CD4-positive, alpha-beta memory T cell (primary cell): ENCODE results near the gene RNASE11. TPM values are rescaled to one million over a fixed set of nuclear protein-coding genes. Genes with fewer than 3 reads are reported as not detected.

Source experiments
- CTCF ChIA-PET: fragments of 350-600 bp; sonication (Branson Sonifier 250); formaldehyde crosslinking; loops from one replicate; lab custom pipeline; 2021; ENCODE audit warnings: inconsistent platforms; ENCODE audit not compliant: partially characterized antibody; lab: Charles Lee
- POLR2A ChIA-PET: fragments of 350-600 bp; sonication (Branson Sonifier 250); formaldehyde crosslinking; loops from one replicate; lab custom pipeline; 2021; ENCODE audit not compliant: partially characterized antibody; lab: Charles Lee
- DNase-seq, 5 donors: peaks; one replicate each; pipeline versions ENCODE4 v3.0.0 to v3.0.0-alpha.2; 2020 to 2022; ENCODE audit warnings: mixed read lengths in 1 of 5
- H3K27ac ChIP-seq: one replicate; pipeline ENCODE4 v1.7.0; 2013; ENCODE audit warnings: low read depth, low read length
- H3K27me3 ChIP-seq: 2 replicates; pipeline ENCODE4 v1.7.0; 2013; ENCODE audit warnings: mild to moderate bottlenecking, low read length, moderate library complexity; ENCODE audit not compliant: insufficient read depth
- H3K36me3 ChIP-seq: 2 replicates; pipeline ENCODE4 v1.7.0; 2013; ENCODE audit warnings: mild to moderate bottlenecking, low read length, moderate library complexity; ENCODE audit not compliant: insufficient read depth
- H3K4me1 ChIP-seq: 2 replicates; pipeline ENCODE4 v1.7.0; 2013; ENCODE audit warnings: mild to moderate bottlenecking, low read length, moderate library complexity; ENCODE audit not compliant: insufficient read depth
- H3K4me3 ChIP-seq, 2 donors: one replicate each; pipeline ENCODE4 v1.7.0; 2013; ENCODE audit warnings: low read length in 2 of 2, mild to moderate bottlenecking in 1 of 2
- H3K9me3 ChIP-seq, 2 donors: one replicate each; pipeline ENCODE4 v1.7.0; 2013; ENCODE audit warnings: low read length in 2 of 2, control low read depth in 1 of 2; ENCODE audit not compliant: control insufficient read depth in 1 of 2
- H3K27ac Mint-ChIP-seq, 7 donors: one replicate each; pipeline ENCODE4 v1.8.0; 2020 to 2021; ENCODE audit warnings: mixed read lengths in 7 of 7, mild to moderate bottlenecking in 6 of 7, inconsistent platforms in 3 of 7, moderate library complexity in 3 of 7
- H3K27me3 Mint-ChIP-seq, 2 donors: one replicate each; pipeline ENCODE4 v1.8.0; 2020 to 2021; ENCODE audit warnings: mixed read lengths in 2 of 2
- H3K36me3 Mint-ChIP-seq, 2 donors: one replicate each; pipeline ENCODE4 v1.8.0; 2020 to 2021; ENCODE audit warnings: mixed read lengths in 2 of 2, inconsistent platforms in 1 of 2, mild to moderate bottlenecking in 1 of 2
- H3K4me1 Mint-ChIP-seq, 4 donors: one replicate each; pipeline ENCODE4 v1.8.0; 2020 to 2021; ENCODE audit warnings: mixed read lengths in 4 of 4, mild to moderate bottlenecking in 1 of 4
- H3K4me3 Mint-ChIP-seq, 8 donors: one replicate each; pipeline ENCODE4 v1.8.0; 2020 to 2021; ENCODE audit warnings: mixed read lengths in 8 of 8, mild to moderate bottlenecking in 7 of 8, moderate library complexity in 6 of 8, inconsistent platforms in 3 of 8
- H3K9me3 Mint-ChIP-seq, 8 donors: one replicate each; pipeline ENCODE4 v1.8.0; 2020 to 2021; ENCODE audit warnings: mixed read lengths in 8 of 8, mild to moderate bottlenecking in 5 of 8, inconsistent platforms in 3 of 8, moderate library complexity in 1 of 8
- intact Hi-C: fragments of 100-400 bp; cut with micrococcal nuclease; formaldehyde crosslinking; loops from one replicate; pipeline ENCODE4 v1.15.1; 2023
- polyA plus RNA-seq, 2 donors: library from polyadenylated mRNA; unstranded; fragments of 300-500 nt; fragmentation: Illumina TruSeq; gene quantifications; one replicate each; pipeline ENCODE4 v1.2.3, GENCODE V29; 2021
- total RNA-seq, 2 experiments: library from RNA; stranded (reverse); gene quantifications; one replicate each; pipeline ENCODE4 v1.2.3, GENCODE V29; 2021

Gene RNASE11
- total and polyA plus RNA-seq, 4 experiments from 2014 or later: not detected

DNA sequence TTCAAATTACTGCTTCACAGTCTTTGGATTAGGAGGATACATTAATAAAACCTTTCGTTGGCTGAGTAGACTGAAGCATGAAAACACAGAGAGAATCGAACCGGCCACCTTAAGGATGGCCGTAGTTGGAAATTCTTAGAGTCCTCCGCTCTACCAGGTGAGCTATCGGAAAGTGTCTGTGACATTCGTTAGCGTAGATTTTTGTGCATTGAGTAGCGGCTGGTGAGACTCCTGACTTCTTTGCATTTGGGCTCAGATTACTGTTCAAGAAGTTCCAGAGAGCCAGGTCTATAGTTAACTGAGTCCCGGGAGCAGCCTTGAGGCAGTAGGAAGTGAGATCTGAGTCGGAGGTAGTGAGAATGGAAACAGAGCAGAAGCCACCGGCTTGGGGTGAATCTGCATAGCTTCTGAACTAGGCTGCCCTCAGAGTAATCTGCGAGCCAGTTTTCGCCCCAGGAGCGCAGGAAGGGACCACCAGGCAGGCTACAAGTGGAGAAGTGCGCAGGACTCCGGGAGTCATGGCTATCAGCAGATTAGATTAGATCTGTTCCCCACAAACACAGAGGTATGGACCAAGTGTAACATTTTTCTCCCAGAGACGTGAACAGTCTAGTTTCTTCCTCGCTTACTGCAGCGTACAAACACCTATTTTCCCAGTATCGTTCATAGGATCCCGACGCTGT lies 42.7 kb upstream of the RNASE11 start:
- no peaks in the 10 kb centered on the region for H3K36me3 ChIP-seq
- CTCF ChIA-PET: interaction anchor here (1.0 to 2.6 kb wide), 4 partner anchors 17 to 33 kb away, joined by 4 to 13 read pairs (median 8); no protein-coding TSS in a partner anchor
- Mint-ChIP-seq H3K9me3 (peaks cover 0 to 25% (median 1%) of the 10 kb centered on the region in 8 donors), H3K4me3 (peak overlapping the region; percentile 82 to 93 (median 88)), H3K36me3 (peaks cover 0 to 13% of the 10 kb centered on the region in 2 donors), H3K27ac (peak overlapping the region; percentile 54 to 99 (median 79)), H3K27me3 (peaks cover 31 to 32% of the 10 kb centered on the region in 2 donors), H3K4me1 (peaks cover 47 to 79% (median 63%) of the 10 kb centered on the region in 4 donors)
- peak in 4 of 5 donors; percentile 35 to 49 (median 39) for DNase-seq
- H3K9me3 ChIP-seq: no peaks in the 10 kb centered on the region
- H3K4me1 ChIP-seq: peaks cover 41% of the 10 kb centered on the region
- peak overlapping the region; percentile 54 to 68 for H3K4me3 ChIP-seq
- peaks cover 20% of the 10 kb centered on the region for H3K27me3 ChIP-seq
- POLR2A ChIA-PET: interaction anchor here (0.6 to 5.9 kb wide), 7 partner anchors 16 to 287 kb away, joined by 3 to 61 read pairs (median 4); partner anchors contain the start of genes PARP2 and RNASE4
- H3K27ac ChIP-seq: no peak overlapping the region
- intact Hi-C loops: loop anchor here (1.0 kb wide), 1 partner anchor 17 kb away; no protein-coding TSS in a partner anchor

GRCh38 chr14:20628063-20628854 lies 40.5 kb upstream of the RNASE11 start:
- Histone ChIP-seq H3K36me3 (no peaks in the 10 kb centered on the region), H3K4me1 (peaks cover 59% of the 10 kb centered on the region), H3K9me3 (no peaks in the 10 kb centered on the region), H3K27ac (no peak overlapping the region), H3K27me3 (peaks cover 10% of the 10 kb centered on the region), H3K4me3 (no peak overlapping the region)
- peak overlapping the region in 6 of 8 donors; percentile 1 to 47 (median 8) for H3K4me3 Mint-ChIP-seq
- H3K4me1 Mint-ChIP-seq: peaks cover 57 to 92% (median 73%) of the 10 kb centered on the region in 4 donors
- ChIA-PET CTCF (interaction anchor here (1.1 kb wide), 1 partner anchor 15 kb away, joined by 3 read pairs; no protein-coding TSS in a partner anchor), POLR2A (interaction anchor here (5.9 kb wide), 1 partner anchor 54 kb away, joined by 61 read pairs; the partner anchor contains the start of gene RNASE4)
- H3K9me3 Mint-ChIP-seq: peaks cover 0 to 27% (median 0%) of the 10 kb centered on the region in 8 donors
- intact Hi-C loops: no loop called here
- H3K27ac Mint-ChIP-seq: peak overlapping the region in 6 of 7 donors; percentile 2 to 99 (median 56)
- peaks cover 0 to 22% of the 10 kb centered on the region in 2 donors for H3K36me3 Mint-ChIP-seq
- no peak for DNase-seq
- H3K27me3 Mint-ChIP-seq: peaks cover 33 to 35% of the 10 kb centered on the region in 2 donors

DNA sequence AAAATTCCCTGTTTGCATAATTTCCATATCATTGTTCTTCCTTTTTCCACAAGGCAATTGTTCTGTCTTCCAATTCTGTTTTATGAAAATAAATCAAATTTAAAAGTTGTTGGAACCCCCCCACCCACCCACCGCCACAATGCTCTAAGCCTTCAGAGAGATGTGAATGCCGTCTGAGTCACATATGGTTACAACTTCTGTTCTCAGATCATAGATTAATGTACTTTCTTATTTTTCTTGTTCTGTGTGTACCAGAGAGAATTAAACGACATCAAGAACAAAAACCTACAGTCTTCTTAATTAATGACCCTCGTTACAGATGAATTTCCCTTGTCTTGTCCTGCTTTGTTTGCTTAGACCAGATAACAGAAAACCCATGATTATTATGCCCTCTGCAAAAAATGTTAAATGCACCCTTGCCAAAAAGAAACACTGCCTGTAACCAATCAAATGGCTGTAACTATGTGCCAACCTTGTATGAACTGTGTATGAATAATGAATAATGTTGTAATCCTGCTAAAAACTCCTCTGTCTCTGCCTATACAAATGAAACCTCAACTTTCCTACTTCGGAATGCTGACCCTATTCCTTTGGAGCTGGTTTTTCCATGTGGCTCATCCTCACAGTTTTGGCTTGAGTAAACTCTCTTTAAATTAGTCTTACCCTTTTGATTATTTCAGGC lies 39.7 kb upstream of the RNASE11 start:
- H3K27me3 Mint-ChIP-seq: peaks cover 26 to 33% of the 10 kb centered on the region in 2 donors
- Histone ChIP-seq H3K4me3 (no peak overlapping the region), H3K36me3 (no peaks in the 10 kb centered on the region), H3K9me3 (no peaks in the 10 kb centered on the region), H3K27me3 (peaks cover 10% of the 10 kb centered on the region), H3K4me1 (peaks cover 57% of the 10 kb centered on the region), H3K27ac (no peak overlapping the region)
- POLR2A ChIA-PET: interaction anchor here (1.0 to 5.9 kb wide), 3 partner anchors 14 to 55 kb away, joined by 3 to 61 read pairs (median 15); partner anchors contain the start of gene RNASE4
- peak overlapping the region in 3 of 8 donors; percentile 20 to 90 (median 72) for H3K4me3 Mint-ChIP-seq
- peaks cover 55 to 91% (median 72%) of the 10 kb centered on the region in 4 donors for H3K4me1 Mint-ChIP-seq
- CTCF ChIA-PET: interaction anchor here (1.1 kb wide), 1 partner anchor 15 kb away, joined by 3 read pairs; no protein-coding TSS in a partner anchor
- peaks cover 0 to 19% (median 0%) of the 10 kb centered on the region in 8 donors for H3K9me3 Mint-ChIP-seq
- H3K36me3 Mint-ChIP-seq: peaks cover 0 to 17% of the 10 kb centered on the region in 2 donors
- DNase-seq: no peak
- H3K27ac Mint-ChIP-seq: peak overlapping the region in 2 of 7 donors; percentile 27 to 99
- intact Hi-C loops: no loop called here

GRCh38 chr14:20626274-20626673 lies 38.5 kb upstream of the RNASE11 start:
- H3K4me3 ChIP-seq: no peak overlapping the region
- peaks cover 46% of the 10 kb centered on the region for H3K4me1 ChIP-seq
- Mint-ChIP-seq H3K27me3 (peaks cover 26 to 38% of the 10 kb centered on the region in 2 donors), H3K27ac (peak overlapping the region in 5 of 7 donors; percentile 8 to 99 (median 26)), H3K9me3 (peaks cover 0 to 18% (median 0%) of the 10 kb centered on the region in 8 donors), H3K4me3 (peak overlapping the region; percentile 72 to 90 (median 84)), H3K4me1 (peaks cover 49 to 82% (median 68%) of the 10 kb centered on the region in 4 donors), H3K36me3 (peaks cover 0 to 16% of the 10 kb centered on the region in 2 donors)
- CTCF ChIA-PET: interaction anchor here (1.2 kb wide), 1 partner anchor 12 kb away, joined by 3 read pairs; no protein-coding TSS in a partner anchor
- POLR2A ChIA-PET: interaction anchor here (1.0 to 2.3 kb wide), 4 partner anchors 13 to 57 kb away, joined by 3 to 15 read pairs (median 3); no protein-coding TSS in a partner anchor
- no peak overlapping the region for H3K27ac ChIP-seq
- intact Hi-C loops: no loop called here
- DNase-seq: peak in 1 of 5 donors; percentile 51
- peaks cover 12% of the 10 kb centered on the region for H3K27me3 ChIP-seq
- H3K36me3 ChIP-seq: no peaks in the 10 kb centered on the region
- no peaks in the 10 kb centered on the region for H3K9me3 ChIP-seq

DNA sequence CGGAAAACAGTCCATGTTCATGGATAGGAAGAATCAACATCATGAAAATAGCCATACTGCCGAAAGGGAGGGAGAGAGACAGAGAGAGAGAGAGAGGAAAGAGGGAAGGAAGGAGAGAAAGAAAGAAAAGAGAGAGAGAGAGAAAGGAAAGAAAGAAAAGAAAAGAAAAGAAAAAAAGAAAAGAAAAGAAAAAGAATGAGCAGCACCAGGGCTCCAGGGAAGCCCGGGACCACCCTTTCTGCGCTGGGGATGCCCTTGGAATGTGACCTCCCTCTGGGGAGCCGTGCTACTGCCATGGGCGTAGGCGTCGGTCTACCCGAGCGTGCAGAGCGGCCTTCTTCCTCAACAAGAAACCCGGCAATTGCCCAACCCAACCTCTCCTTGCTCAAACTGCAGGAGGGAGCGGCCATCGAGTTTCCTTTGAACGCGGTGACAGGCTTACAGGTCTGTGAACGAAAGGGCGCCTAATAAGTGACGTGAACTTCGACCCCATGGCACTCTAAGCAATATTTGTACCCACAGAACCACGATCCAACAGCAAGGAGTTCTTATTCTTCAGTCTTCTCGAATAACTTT lies 36.8 kb upstream of the RNASE11 start:
- H3K27me3 ChIP-seq: peaks cover 6% of the 10 kb centered on the region
- POLR2A ChIA-PET: interaction anchor here (2.2 kb wide), 1 partner anchor 59 kb away, joined by 7 read pairs; the partner anchor contains the start of gene RNASE4
- H3K36me3 Mint-ChIP-seq: peaks cover 0 to 10% of the 10 kb centered on the region in 2 donors
- peak overlapping the region; percentile 47 to 99 (median 86) for H3K27ac Mint-ChIP-seq
- H3K27me3 Mint-ChIP-seq: peaks cover 16 to 36% of the 10 kb centered on the region in 2 donors
- H3K9me3 ChIP-seq: no peaks in the 10 kb centered on the region
- H3K4me3 Mint-ChIP-seq: peak overlapping the region; percentile 77 to 90 (median 86)
- DNase-seq: peak; percentile 40 to 76 (median 54)
- peak overlapping the region in 1 of 2 donors; percentile 8 for H3K4me3 ChIP-seq
- intact Hi-C loops: loop anchor here (1.0 kb wide), 2 partner anchors 9 to 11 kb away; no protein-coding TSS in a partner anchor
- CTCF ChIA-PET: interaction anchor here (0.7 to 1.2 kb wide), 3 partner anchors 12 to 297 kb away, joined by 3 to 6 read pairs (median 3); no protein-coding TSS in a partner anchor
- peaks cover 39 to 71% (median 57%) of the 10 kb centered on the region in 4 donors for H3K4me1 Mint-ChIP-seq
- H3K36me3 ChIP-seq: no peaks in the 10 kb centered on the region
- no peak overlapping the region for H3K27ac ChIP-seq
- peaks cover 31% of the 10 kb centered on the region for H3K4me1 ChIP-seq
- H3K9me3 Mint-ChIP-seq: peaks cover 0 to 10% (median 0%) of the 10 kb centered on the region in 8 donors
